ENCODE results near the gene ACSBG1. TPM values are rescaled to one million over a fixed set of nuclear protein-coding genes. Genes with fewer than 3 reads are reported as not detected.

ACSBG1 gene
- total and polyA plus RNA-seq, 2 of the 8 experiments (the other 6 are each of a cell fraction or from before 2014, with no cell fraction given), result 5.4 to 7.1 TPM

DNA sequence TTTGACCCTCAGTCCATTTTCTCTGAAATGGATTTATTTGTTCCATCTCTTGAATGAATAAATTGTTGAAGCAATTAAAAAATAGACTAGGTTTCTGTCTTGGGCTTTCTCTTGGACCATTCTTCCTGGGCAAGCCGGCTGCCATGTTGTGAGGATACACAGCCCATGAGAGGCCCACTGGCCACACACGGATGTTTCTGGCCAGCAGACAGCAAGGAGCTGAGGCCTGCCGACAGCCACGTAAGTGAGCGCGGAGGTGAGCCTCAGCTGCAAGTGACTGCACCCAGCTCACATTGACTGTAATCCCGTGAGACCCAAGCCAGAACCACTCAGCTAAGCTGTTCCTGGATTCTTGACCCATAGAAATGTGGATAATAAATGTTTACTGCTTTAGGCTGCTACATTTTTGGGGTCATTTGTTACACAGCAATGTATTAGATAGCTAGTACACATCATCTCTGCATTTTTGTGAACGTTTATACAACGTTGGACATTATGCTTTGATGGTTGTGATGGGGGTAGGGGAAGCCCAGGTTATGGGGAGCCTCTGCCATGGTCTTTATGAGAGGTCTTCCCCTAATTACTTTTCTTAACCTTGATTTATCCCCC is 62.4 kb downstream of the ACSBG1 start (continued):
- TF ChIP-seq CHD7 (IDR thresholded peaks at IDR 0.05; ENCODE audit: insufficient replicate concordance, low read length) (no peak), HDAC6 (IDR thresholded peaks at IDR 0.05; ENCODE audit: low read depth, low read length) (no peak), ATF3 (IDR thresholded peaks at IDR 0.05; ENCODE audit: insufficient read depth, low read depth, low read length) (no peak), POLR2AphosphoS5 (IDR thresholded peaks at IDR 0.05; ENCODE audit: low read depth, low read length) (no peak), NRF1 (IDR thresholded peaks at IDR 0.05; ENCODE audit: low read depth, low read length) (no peak), EP300 (IDR thresholded peaks at IDR 0.05; ENCODE audit: borderline replicate concordance in 1 of 2, low read depth in 2 of 2, low read length in 2 of 2) (no peak), BRCA1 (IDR thresholded peaks at IDR 0.05; ENCODE audit: low read depth, low read length) (no peak), CBX5 (IDR thresholded peaks at IDR 0.05; ENCODE audit: low read depth, low read length) (no peak), RNF2 (IDR thresholded peaks at IDR 0.05; ENCODE audit: borderline replicate concordance, low read depth, low read length, missing control alignments, poor library complexity, severe bottlenecking) (no peak)

Data from H1 (cell line).